Measurements from ENCODE around the gene CPLX3. TPM values are rescaled to one million over a fixed set of nuclear protein-coding genes. Genes with fewer than 3 reads are reported as not detected.

The CPLX3 gene
- total RNA-seq (not detected), polyA plus RNA-seq (under 1 TPM in 1 of 2 donors, not detected in 1; 0.09 TPM)

DNA sequence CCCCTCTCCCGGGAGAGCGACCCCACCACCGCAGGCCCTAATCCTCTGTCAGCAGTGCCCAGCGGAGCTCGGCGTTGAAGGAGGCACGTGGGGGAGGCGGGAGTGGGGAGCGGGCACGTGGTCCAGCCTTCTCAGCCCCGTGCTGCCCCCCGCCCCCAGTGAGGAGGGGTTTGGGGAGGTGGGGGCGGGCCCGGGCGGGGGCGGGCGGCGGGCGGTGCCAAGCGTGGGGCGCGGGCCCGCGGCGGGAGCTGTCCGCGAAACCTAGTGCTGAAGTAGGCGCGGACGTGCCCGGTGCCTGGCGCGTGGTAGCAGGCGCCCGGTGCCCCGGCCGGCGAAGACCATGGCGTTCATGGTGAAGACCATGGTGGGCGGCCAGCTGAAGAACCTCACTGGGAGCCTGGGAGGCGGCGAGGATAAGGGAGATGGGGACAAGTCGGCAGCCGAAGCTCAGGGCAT, at the start of gene CPLX3:
Gene CPLX3, plus strand, starts transcription at position 264 of the 456 bp plus-strand sequence. Its CDS starts 77 bp downstream, at position 341.
- TF ChIP-seq, protein P1, sequence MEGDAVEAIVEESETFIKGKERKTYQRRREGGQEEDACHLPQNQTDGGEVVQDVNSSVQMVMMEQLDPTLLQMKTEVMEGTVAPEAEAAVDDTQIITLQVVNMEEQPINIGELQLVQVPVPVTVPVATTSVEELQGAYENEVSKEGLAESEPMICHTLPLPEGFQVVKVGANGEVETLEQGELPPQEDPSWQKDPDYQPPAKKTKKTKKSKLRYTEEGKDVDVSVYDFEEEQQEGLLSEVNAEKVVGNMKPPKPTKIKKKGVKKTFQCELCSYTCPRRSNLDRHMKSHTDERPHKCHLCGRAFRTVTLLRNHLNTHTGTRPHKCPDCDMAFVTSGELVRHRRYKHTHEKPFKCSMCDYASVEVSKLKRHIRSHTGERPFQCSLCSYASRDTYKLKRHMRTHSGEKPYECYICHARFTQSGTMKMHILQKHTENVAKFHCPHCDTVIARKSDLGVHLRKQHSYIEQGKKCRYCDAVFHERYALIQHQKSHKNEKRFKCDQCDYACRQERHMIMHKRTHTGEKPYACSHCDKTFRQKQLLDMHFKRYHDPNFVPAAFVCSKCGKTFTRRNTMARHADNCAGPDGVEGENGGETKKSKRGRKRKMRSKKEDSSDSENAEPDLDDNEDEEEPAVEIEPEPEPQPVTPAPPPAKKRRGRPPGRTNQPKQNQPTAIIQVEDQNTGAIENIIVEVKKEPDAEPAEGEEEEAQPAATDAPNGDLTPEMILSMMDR (IDR thresholded peaks at IDR 0.05), result no peak
- Histone ChIP-seq H3K9me3 (no peaks in the 10 kb centered on the region), H3K36me3 (no peaks in the 10 kb centered on the region), H3K4me3 (no peak within 1 kb of the TSS), H3K27ac (no peak within 1 kb of the TSS), H3K27me3 (no peaks in the 10 kb centered on the region), H3K4me1 (no peaks in the 10 kb centered on the region)
- peak in 4 of 6 donors; percentile 51 to 81 (median 66) for DNase-seq
- intact Hi-C loops (cut with DNase I), result no loop called here
- WGBS, 2 donors, result 5 to 7% methylated on average over 30 to 44 of the region's 44 CpGs
- ATAC-seq, result peak; percentile 71 to 95 (median 82)
- FAIRE-seq, result no peak

- intact Hi-C loops (cut with DNase I), result loop anchor here in 1 of 3 donors (10.0 kb wide), 1 partner anchor 168 kb away; no protein-coding TSS in a partner anchor
- Histone ChIP-seq H3K9me3 (no peaks in the 10 kb centered on the region), H3K27me3 (no peaks in the 10 kb centered on the region), H3K4me1 (peaks cover 0 to 10% (median 3%) of the 10 kb centered on the region in 3 donors), H3K4me3 (no peak overlapping the region), H3K27ac (peak overlapping the region in 1 of 4 donors; percentile 36), H3K36me3 (no peaks in the 10 kb centered on the region)
- ATAC-seq (peak in 2 of 4 donors; percentile 5 to 29), FAIRE-seq (no peak), DNase-seq (no peak)
- 72 to 78% methylated on average over 13 of the region's 13 CpGs for WGBS, 2 donors
- TF ChIP-seq, protein P1 (IDR thresholded peaks at IDR 0.05), result no peak
Measured at GRCh38 chr15:74776821-74777768, 49.3 kb upstream of the CPLX3 start.

DNA sequence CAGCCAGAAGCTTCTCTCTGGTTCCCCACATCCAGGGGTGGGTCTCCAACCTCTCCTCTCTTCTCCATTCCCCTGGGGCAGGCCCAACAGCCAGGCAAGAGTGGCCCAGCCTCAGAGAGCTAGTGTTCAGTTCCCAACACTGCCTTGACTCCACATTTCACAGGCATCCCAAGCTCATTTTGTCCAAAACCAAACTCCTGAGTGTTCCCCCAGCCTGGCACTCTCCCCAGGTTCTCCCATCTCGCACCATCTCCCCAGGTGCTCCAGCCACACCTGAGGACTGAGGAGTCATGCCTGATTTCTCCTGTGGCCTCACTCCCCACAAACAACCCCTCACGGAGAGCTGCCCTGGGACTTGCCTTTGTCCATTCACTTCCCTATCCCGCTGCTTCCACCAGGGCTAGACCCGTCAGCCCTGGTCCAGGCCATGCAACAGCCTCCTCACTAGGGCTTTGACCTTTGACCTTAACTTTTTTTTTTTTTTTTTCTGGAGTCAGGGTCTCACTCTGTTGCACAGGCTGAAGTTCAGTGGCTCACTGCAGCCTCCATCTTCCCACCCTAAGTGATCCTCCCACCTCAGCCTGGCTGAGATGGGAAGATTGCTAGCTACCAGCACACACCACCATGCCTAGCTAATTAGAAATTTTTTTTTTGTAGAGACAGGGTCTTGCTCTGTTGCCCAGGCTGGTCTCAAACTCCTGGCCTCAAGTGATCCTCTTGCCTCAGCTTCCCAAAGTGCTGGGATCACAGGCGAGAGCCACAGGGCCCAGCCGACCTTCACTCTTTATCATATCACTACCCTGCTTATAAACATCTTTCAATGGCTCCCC, 48.4 kb upstream of the CPLX3 start:
- 81% methylated on average over 6 of the region's 6 CpGs for WGBS, 2 donors
- ATAC-seq (peak in 1 of 4 donors; percentile 12), DNase-seq (no peak), FAIRE-seq (no peak)
- intact Hi-C loops (cut with DNase I), result loop anchor here in 1 of 3 donors (10.0 kb wide), 1 partner anchor 167 kb away; no protein-coding TSS in a partner anchor
- Histone ChIP-seq H3K4me1 (peaks cover 0 to 12% (median 3%) of the 10 kb centered on the region in 3 donors), H3K36me3 (no peaks in the 10 kb centered on the region), H3K27me3 (no peaks in the 10 kb centered on the region), H3K4me3 (no peak overlapping the region), H3K9me3 (no peaks in the 10 kb centered on the region), H3K27ac (no peak overlapping the region)
- TF ChIP-seq, protein P1 (IDR thresholded peaks at IDR 0.05), result no peak

- no peaks in the 10 kb centered on the region for H3K27me3 ChIP-seq
- H3K27ac ChIP-seq, result no peak overlapping the region
- peaks cover 0 to 18% (median 3%) of the 10 kb centered on the region in 3 donors for H3K4me1 ChIP-seq
- H3K4me3 ChIP-seq, result no peak overlapping the region
- TF ChIP-seq, protein P1 (IDR thresholded peaks at IDR 0.05), result no peak
- no peaks in the 10 kb centered on the region for H3K36me3 ChIP-seq
- H3K9me3 ChIP-seq, result no peaks in the 10 kb centered on the region
- WGBS, 2 donors, result 93 to 98% methylated on average over 5 of the region's 5 CpGs
- intact Hi-C loops (cut with DNase I), result loop anchor here in 1 of 3 donors (10.0 kb wide), 1 partner anchor 166 kb away; no protein-coding TSS in a partner anchor
- no peak for ATAC-seq
- DNase-seq, result no peak
- FAIRE-seq, result no peak
Measured at GRCh38 chr15:74778599-74778970, 47.8 kb upstream of the CPLX3 start.

All from pancreas (tissue), 10 donors.